HG03135 (cell line): Measurements from ENCODE around the gene TLE3.

ENCODE experiments used
- ATAC-seq: cut with Tn5 transposase; IDR thresholded peaks from one replicate; pipeline ENCODE4 v1.9.1; 2021; ENCODE audit warnings: mild to moderate bottlenecking, moderate library complexity; ENCODE audit not compliant: unreplicated experiment

The TLE3 gene

DNA sequence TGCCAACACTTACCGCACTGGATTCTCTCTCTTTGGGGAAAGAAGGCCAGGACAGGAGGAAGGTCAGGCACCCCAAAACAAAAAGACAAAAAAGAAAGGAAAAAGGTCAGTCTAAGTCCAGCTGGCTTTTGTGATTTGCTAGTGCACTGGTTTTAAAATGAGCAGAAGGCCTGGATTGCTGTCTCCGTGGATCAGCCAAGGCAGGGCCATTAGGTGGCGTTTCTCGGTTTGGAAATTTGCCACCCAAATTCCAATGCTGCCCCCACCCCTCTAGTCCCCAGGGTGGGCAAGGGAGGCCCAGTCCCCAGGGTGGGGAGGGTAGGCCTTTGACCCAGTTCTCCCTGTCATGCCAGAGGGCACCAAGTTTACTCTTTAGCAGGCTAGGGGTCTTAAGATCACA, 33.3 kb downstream of the TLE3 start:
- ATAC-seq = no peak

DNA sequence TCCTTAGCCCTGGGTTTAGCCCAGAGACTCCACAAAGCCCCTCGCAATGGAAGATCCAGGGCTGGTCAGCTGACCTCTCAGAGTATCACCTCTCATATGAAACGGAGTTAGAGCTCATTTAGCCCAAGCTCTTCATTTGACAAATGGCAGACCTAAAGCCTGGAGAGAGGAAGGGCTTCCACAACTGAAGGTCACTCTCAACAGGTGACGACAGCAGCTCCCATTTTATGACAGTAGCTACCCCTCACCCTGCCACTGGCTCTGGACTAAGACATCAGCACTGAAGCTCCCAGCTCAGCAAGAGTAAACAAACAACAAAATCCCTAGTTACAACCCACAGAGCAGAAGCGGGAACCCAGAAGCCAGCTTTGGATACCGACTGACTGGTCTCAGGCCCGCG, 33.7 kb downstream of the TLE3 start:
- no peak for ATAC-seq

DNA sequence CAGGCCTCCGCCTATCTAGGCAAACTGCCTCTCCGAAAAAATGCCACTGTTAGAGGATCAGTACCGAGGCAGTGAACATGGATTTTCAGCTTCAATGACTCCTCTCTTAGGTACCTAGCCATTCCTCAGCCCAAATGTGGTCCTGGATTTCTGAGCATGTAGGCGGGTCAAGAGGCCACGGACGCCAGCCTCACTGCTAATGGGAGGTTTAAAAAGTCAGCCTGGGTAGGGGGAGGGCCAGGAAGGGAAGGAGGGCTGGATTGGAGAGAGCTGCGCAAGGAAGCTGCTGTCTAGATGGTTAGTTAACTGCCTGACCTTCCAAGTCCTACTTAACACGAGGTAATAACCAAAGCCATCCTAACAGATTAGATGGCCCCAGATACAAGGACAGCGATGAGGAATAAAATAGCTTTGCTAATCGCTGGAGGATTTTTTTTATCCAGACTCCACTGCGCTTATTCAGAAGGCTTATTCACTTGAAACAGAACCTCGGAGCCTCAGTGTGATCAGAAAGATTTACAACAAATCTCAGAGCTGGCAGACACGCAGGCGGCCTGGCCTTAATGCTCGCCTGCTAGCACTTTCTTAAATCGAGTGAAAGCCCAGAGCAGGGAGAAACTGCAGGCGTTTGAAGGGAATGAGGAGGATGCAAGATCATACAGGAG, 34.3 kb downstream of the TLE3 start:
- ATAC-seq = no peak

DNA sequence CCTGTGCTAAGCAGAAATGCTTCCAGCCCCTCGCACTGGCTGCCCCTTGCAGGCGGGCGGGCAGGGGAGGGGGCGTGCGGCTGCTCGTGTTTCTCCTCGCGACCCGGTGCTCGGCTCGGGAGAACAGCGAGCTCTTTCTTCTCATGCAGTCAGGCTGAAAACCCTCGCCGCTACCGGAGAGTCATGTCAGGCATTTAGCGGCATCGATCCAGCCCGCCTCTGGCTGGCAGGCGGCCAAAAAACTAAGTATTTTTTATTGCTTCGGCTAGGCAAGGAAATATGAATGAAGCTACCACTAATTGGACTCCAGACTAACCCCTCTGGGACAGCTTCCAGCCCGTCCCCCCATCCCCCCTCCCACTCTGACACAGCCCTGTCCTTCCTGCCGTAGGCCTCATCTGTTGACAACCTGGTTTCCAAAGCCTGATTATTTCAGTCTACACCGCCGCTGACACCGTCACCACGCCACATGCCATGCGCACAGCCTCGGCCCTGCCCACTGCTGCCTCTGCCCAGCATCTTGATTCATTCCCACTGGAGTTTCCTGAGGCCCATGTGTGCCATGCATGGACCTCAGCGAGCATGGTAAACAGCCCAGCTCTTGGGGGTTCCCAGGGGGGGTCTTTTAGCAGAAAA, 35.3 kb downstream of the TLE3 start:
- ATAC-seq = no peak

DNA sequence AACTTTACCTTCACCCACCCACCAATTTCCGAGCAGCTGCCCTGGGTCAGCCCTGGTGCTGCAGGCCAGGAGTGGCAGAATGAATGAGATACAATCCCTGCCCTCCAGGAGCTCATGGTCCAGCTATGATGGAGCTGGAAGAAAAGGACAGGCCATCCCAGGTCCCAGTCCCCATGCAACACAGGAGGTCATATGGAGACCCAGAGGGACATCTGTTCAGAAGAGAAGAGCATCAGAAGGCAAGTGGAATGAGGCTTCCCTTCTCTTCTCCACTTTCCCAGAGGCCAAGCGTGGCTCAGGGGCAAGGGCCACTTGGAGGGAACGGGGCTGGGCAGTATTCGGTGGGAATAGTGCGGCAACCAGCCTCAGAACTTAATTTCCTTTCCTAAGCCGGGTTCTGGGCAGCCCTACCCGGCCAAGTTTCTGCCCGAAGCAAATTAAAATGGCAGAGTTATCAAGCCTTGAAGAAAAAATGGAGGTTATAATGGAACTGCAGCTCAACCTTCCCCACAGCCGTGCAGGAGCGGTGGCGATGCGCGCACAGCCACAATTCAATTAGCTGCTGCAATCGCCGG, 35.9 kb downstream of the TLE3 start:
- ATAC-seq = no peak

DNA sequence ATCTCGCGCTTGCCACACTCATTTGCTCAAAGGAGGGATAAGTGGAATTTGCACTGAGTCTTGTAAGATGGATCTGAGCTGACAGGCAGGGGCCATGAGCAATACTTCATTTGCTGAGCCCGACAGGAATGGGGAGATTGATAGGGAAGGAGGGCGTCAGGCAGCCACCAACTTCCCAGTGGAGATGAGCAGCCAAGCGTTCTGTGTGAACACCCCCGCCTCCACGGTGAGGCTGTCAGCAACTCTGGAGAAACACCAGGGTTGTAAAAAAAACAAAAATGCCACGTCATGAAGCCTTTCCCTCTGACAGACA, 36.8 kb downstream of the TLE3 start:
- no peak for ATAC-seq

DNA sequence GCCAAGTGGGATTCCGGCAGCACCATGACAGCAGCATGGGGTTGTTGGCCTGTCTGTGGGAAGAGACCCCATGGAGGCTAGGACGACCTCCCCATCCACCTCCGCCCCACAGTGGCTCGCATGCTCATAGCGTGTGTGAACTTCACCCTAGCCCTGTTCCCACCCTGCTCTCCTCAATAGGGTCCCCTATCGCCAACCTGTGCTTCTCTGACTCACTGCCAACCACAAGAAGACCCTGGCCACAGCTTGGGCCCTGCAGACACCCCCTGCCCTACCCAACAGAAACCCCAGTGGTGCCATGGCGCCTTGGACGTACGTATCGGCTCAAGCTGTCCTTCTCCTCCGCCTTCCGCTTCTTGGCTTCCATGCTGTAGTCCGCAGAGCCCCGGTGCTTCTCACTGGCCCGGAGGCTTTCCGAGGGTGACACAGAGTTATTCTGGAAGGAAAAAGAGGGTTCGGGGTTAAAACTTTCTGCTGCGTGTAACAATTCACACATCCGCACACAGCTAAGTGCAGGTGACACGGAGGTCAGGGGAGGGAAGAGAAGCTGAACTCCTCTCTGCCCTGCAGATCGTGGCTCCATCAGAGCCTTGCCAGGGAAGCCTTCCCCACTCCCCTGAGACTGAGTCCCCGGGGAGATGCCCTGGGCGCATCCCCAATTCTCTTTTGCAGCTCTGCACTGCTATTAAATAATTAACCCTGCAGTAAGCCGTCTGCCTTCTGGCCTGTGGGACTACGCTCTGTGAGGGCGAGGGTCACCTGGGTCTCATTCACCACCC, 37.3 kb downstream of the TLE3 start:
- ATAC-seq = no peak

DNA sequence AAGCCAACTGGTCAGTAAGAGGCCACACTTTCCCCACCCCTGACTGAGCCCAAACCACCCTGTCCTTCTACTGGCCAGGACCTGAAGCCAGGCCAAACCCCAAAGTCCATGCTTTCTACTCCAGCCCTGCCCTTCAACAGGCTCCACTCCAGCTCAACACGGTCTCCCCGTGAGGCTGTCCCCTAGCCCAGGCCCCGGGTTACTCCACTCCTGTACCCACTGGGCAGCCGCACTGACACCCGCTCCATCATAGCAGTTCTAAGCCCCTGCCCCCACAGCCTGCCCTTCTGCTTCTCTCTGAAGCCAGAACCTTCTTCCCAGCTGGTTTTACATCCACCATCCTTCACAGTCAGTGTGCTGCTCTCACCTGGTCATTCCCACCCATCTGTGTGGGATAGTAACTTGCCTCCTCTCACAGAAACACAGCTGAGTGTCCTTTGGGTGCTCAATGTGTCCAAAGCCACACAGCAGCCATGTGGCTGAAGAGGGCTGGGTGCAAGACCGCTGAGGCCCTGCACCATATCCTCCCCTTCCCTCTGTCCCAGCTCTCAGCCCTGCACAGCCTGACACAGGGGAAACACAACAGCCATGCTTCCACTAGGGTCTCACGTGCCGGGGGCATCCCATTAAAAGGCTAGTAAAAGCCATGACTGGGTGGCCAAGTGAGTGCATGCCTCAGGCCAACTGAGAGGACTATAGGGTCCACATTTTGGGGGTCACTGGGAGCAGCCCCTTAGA, 38.1 kb downstream of the TLE3 start:
- ATAC-seq = no peak

DNA sequence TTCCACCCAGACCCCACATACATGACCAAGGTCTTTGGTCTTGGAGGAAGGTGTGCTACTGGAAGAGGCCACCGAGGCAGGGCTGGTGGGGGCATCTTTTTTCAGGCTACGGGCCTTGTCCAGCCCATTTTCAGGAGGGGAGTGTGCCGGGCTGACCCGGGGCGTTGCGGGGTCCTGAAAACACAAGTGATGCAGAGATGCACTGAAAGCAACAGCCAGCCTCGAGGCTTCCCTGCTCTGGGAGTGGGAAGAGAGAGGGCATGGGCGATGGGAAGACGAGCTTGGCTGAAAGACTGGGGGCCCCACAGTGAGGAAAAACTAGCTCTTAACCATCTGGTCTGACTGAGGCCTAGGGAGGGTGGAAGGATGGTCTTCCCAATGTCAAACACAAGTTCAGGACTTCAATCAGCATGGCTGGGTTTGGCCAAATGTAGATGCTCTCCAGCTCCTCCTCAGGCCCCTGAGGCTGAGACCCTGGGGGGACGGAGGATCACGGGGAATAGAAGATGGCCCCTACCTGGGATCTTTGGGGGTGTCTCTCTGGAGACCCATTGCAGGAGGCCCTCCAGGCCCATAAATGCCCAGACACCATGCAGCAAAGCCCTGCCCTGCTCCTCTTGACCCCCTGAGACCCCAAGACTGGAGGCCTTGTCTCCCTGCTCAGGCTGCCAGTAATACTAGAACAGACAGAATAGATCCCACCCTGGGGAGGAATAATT, 38.9 kb downstream of the TLE3 start:
- no peak for ATAC-seq

DNA sequence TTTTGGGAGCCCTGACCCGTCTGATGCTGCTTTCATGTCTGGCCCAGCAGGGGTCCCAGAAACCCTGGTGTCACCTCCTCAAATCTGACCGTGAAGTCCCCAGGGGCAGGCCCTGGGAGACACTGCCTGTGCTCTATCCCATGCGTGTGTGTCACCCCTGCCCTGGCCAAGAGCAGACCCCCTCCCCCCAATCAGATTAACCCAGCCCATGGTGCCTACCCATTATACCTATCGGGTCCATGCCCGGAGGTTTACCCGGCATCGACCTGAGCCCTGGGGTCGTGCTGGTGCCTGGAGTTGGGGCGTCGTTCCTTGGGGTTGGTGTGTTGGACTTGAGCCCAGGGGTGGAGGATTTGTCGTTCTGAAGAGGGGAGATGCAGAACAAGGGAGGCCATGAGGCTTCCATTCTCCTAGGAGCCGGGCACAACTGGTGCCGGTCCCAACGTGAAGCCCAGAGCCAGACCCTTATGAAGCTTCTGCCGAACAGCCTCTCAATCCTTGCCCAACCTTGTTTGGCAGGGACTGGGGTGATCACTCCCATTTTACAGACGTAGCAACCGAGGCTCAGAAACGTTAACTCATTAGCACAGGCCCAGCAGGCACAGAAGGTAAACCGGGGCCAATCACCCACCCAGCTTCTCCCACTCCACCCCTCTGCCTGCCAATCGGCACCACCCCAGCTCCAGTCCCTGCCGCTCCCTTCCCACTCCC, 39.6 kb downstream of the TLE3 start:
- no peak for ATAC-seq

DNA sequence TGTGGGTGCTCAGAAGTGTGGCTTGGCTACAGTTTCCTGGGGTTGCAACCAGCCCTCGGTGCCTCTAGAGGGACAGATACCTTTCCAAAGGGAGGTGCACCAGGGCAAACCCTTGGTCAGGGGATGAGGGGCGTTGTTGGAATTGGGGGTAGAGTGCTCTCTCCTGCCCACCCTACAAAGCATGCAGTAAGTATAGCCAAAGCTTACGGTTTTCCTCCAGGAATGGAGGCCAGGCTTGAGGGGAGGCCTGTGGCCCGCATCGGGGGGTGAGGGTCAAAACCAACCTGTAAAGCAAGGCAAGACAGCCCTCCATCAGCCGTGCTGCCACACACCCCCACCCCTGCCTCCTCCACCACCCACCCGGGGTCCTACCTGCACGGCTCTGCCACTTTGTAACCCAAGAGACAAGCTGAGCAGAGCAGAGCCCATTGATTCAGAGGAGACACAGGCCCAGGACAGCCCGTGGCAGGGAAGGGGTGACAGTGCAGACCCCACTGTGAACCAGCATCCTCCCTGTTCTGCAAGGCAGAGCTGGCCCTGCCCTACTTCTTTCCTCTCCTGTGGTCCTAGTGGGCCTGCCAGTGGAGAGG, 41.5 kb downstream of the TLE3 start:
- ATAC-seq = no peak

DNA sequence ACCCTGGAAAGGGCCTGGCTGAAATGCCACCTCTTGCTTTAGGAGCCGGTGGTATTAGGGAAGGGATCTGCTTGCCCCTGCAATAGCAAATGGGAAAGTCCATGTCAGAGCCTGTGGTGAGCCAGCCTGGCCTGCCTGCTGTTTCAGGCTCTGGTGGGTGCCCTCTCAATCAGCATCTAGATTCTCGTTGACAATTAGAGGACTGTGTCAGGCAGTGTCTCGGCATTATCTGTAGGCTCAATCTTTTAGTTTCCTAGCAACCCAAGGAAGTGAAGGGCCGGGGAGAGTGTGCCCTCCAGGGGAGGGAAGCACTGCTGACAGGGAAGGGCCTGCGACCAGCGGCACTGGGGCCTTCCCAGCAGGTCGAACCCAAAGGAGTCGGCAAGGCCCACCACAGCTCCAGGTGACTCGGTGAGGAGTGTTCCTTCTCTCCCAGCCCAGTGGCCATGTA, 42.1 kb downstream of the TLE3 start:
- no peak for ATAC-seq

DNA sequence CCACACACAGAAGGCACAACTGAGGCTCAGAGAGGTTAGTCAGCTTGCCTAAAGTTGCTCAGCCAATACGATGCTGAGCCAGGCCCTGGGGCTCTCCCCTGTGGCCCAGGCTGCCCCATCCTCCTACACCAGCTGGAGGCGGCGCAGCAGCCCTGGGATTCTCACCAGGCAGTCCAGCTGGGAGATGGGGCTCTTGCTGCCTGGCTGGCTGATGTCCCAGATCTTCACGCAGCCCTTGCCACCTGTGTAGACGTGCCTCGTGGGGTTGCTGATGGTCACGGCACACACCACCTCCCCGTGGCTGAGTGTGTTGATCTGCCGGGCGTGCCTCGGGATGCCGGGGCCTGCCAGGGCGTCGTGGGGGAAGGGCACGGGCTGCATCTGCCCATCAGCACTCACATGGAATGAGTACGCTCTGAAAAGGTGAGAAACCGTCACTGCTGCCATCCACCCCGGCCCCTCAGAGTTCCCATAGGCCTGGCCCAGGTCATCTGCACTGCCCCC, 42.8 kb downstream of the TLE3 start:
- ATAC-seq = no peak

DNA sequence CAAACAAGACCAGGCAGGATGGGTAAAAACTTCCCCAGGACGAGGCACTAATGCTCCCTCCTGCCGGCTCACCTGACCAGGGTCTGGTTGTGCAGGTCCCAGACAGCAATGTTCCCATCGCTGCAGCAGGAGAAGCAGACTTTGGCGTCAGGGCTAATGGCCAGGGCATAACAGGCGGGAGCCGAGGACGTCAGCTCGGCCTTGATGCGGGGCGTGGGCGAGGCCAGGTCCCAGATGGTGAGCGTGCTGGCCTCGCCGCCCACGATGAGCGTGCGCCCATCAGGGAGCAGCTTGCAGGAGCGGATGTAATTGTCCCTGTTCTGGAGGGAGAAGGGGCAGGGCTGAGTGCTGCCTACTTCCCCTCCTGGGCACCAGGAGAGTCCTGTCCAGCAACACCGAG, 43.4 kb downstream of the TLE3 start:
- no peak for ATAC-seq

DNA sequence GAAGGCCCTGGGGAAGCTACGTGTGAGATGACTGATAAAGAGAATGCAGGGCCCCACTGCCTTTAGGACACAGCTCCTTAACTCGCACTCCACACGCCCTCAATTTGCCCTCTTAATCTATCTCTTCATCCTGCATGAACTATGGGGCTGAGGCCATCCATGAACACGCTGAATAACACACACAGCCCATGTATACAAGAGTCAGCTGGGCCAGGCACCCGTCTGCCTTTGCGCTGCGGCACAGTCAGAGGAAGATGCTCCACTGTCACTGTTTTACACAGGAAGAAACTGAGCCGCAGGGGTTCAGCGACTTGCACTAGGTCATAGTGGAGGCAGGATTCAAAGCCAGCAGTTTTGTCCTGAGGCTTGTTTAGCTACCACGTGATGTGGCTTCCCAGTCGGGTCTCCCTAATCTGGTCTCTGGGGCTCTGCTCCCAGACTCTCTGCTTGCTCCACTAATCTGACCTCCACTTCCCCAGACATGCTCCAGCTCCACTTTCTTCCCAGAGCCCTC, 43.9 kb downstream of the TLE3 start:
- no peak for ATAC-seq

DNA sequence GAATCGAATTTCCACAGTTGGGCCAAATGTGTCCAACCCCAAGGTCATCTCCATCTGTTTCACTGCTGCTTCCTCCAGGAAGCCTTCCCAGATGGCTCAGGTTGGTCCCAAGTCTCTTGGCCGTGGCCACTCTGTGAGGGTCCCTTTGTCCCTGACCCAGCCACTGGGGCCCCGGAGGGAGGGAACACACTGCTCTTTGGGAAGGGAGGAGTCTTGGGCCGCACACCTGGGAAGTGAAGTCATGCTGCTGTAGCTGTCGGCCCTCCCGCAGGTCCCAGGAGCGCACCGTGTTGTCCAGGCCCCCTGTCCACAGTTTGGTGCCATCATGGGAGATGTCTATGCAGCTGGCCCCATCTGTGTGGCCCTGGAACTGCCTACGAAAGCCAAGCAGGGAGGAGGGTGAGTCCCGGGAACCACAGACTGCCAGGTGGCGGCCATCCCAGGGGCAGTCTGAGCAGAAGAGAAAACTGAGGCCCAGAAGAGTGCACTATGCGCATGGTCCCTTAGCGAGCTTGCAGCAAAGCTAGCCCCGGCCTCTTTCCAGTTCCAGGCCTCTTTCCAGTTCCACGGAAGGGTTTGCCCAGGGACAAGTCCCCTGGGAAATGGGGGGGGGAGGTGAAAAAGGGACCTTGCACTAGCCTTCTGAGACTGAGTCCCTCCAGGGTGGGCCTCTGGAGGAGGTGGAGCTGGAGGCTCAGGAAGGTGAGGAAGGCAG, 44.6 kb downstream of the TLE3 start:
- ATAC-seq = no peak

DNA sequence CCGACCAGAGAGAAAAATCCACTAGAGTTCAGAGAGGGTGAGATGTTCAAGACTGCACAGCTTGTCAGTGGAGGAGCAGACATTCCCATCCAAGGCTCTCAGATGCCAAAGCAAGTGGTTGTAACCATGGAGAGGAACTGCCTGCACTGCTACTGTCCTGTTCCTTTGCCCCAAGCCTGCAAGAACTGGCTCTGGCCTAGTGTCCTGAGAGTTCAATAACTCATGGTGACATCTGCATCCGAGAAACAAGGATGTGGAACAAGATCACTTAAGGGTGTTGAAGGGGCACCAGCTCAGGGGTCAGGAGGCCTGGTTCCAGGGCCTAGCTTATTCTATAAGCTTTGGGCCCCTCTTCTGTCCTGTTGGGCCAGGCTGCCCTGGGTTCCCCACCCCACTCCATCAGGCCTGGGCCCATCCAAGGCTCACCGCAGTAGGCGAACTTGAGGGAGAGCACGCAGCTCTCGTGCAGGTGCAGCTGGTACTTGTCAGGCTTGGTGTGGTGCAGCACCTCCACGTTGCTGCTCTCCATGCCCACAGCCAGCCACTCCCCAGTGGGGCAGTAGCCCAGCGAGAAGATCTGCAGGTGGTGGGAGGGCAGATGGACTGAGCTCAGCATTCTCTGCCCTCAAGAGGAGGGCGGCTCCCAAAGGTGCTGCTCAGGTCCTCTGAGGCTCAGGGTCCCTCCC, 45.6 kb downstream of the TLE3 start:
- ATAC-seq = no peak

DNA sequence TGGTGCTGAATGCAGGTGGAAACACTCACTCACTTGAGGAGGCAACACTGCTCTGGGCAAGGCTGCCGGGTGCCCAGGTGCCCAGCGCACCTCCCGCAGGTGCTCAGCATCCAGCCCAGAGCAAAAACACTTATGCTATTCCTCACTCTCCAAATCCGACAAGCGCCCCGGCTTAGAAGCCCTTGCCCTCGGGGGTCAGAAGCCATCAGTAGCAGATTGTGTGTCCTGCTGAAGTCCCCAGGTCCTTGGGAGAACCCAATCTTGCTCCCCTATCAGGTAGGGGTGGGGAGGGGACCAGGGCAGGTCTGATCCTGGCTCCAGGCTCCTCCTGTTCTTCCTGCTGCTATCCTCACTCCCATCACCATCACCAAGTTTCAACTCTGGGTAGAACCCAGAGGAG, 46.7 kb downstream of the TLE3 start:
- no peak for ATAC-seq
